Ovary (tissue), 9 donors: ENCODE results near the gene STK11IP. TPM values are rescaled to one million over a fixed set of nuclear protein-coding genes. Genes with fewer than 3 reads are reported as not detected.
A peak's percentile ranks its signal among the peaks of the same experiment; 100 is the strongest.

Experiments used
- DNase-seq, 5 donors: peaks; one replicate each; pipeline ENCODE4 v3.0.0-alpha.2; 2019 to 2020
- H3K27ac ChIP-seq, 2 donors: fragments of 200-600 bp; one replicate each; pipeline versions ENCODE4 v1.5.1 to v1.8.0; 2019 to 2022
- H3K27me3 ChIP-seq: fragments of 200-600 bp; one replicate; pipeline ENCODE4 v1.8.0; 2022
- H3K36me3 ChIP-seq: fragments of 200-600 bp; sonication (generic); one replicate; pipeline ENCODE4 v1.5.1; 2019
- H3K4me1 ChIP-seq: one replicate; pipeline ENCODE4 v1.8.1; 2013; ENCODE audit warnings: mild to moderate bottlenecking, moderate library complexity; ENCODE audit not compliant: insufficient read depth
- H3K4me3 ChIP-seq: fragments of 200-600 bp; sonication (generic); one replicate; pipeline ENCODE4 v1.5.1; 2017
- H3K9me3 ChIP-seq, 2 donors: fragments of 200-600 bp in 1 of 2; sonication (generic) in 1 of 2; one replicate each; pipeline versions ENCODE4 v1.5.1 to v1.8.1; 2013 to 2019; ENCODE audit warnings: mild to moderate bottlenecking in 1 of 2, moderate library complexity in 1 of 2
- CTCF ChIP-seq, 3 donors: fragments of 450-650 bp in 2 of 3; fragments of 200-600 bp in 1 of 3; IDR thresholded peaks; one replicate each; pipeline versions ENCODE4 v1.5.1 to v1.8.0; 2016 to 2022; ENCODE audit warnings: antibody characterized with exemption in 3 of 3, mild to moderate bottlenecking in 1 of 3
- EP300 ChIP-seq: sonication (generic); formaldehyde crosslinking; IDR thresholded peaks from one replicate; pipeline ENCODE4 v1.6.1; 2017; ENCODE audit warnings: antibody characterized with exemption
- POLR2A ChIP-seq: fragments of 450-650 bp; IDR thresholded peaks from one replicate; pipeline ENCODE4 v1.6.1; 2017; ENCODE audit warnings: antibody characterized with exemption, mild to moderate bottlenecking, moderate library complexity
- WGBS, 3 donors: extraction: QIAGEN DNeasy Blood & Tissue Kit in 1 of 3; methylation state at CpG; one replicate each; pipeline versions ENCODE4 v1.1.5 to v1.1.7; 2013 to 2017; 5-methylcytosine and 5-hydroxymethylcytosine counted together
- intact Hi-C, 4 donors: fragments of 100-400 bp; cut with DNase I; formaldehyde crosslinking; loops; one replicate each; pipeline versions ENCODE4 v1.11.0 to v1.15.1; 2022 to 2023
- polyA plus RNA-seq, 2 donors: library from polyadenylated mRNA; stranded (reverse); fragments of 200-250 nt in 1 of 2; fragments of 350-450 nt in 1 of 2; fragmentation: Illumina TruSeq in 1 of 2; extraction: RNeasy Lipid Tissue Mini Kit (QIAGEN cat#74804) in 1 of 2; gene quantifications; one replicate each; pipeline ENCODE4 v1.2.3, GENCODE V29; 2013 to 2014
- total RNA-seq, 7 donors: library from RNA; depleted of rRNA in 2 of 7; stranded (reverse); fragments of >200 nt in 2 of 7; fragmentation: NEBNext Ultra II Directional in 3 of 7; extraction: Animal tissue kit (Norgen Biotek cat#: 25700) in 3 of 7; gene quantifications; one replicate each; pipeline versions ENCODE4 v1.1.0 to v1.2.4, GENCODE V29; 2016 to 2023
- donor health status: DM: no; HTN: no; CAD: no; lungs with moderate emphysema.
- donor health status: DM: no; HTN: no; CAD: no.
- donor health status: Bipolar disorder and iron deficiency.
- donor health status: DM: yes; HTN: yes; CAD: no.
- donor health status: DM: no; HTN: no; CAD: no.
- donor health status: DM: yes; HTN: yes; CAD: no.

STK11IP gene
- total and polyA plus RNA-seq, 9 donors, result 9.2 to 73.7 (median 43.8) TPM

DNA sequence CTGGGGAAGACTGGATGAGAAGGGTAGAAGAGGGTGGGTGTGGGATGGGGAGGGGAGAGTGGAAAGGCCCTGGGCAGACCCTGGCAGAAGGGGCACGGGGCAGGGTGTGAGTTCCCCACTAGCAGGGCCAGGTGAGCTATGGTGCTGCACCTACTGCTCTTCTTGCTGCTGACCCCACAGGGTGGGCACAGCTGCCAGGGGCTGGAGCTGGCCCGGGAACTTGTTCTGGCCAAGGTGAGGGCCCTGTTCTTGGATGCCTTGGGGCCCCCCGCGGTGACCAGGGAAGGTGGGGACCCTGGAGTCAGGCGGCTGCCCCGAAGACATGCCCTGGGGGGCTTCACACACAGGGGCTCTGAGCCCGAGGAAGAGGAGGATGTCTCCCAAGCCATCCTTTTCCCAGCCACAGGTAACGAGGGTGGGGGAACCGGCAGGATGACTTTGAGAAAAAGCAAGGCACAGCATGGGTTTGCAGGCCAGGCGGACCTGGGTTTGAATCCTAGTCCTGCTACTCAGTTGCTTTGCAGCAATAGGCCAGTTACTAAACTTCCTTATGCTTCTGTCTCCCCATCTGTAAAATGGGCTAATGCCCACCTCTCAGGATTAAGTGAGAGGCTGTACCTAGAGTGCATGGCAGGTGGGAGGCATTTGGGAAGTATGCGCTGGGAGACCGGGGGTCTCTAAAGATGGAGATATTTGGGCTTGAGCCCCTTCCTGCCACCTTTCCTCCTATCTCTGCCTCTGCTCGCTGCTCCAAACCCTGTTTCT is 25.2 kb upstream of the STK11IP start, which contains the start of gene INHA:
Gene INHA, plus strand, starts transcription at position 74 of the 765 bp plus-strand sequence. Its CDS starts 65 bp downstream, at position 139.
- TF ChIP-seq EP300, result no peak
- TF ChIP-seq CTCF (IDR thresholded peaks at IDR 0.05), result no peak
- no peak for TF ChIP-seq POLR2A
- Histone ChIP-seq H3K27me3 (no peaks in the 10 kb centered on the region), H3K4me1 (peaks cover 11% of the 10 kb centered on the region), H3K36me3 (no peaks in the 10 kb centered on the region), H3K4me3 (peak within 1 kb of the TSS; percentile 65), H3K27ac (peak within 1 kb of the TSS; percentile 95 to 97), H3K9me3 (no peaks in the 10 kb centered on the region)
- intact Hi-C loops, result loop anchor here in 2 of 4 donors (5.0 kb wide), 3 partner anchors 35 to 70 kb away; partner anchors contain the start of gene SLC4A3 (in 1 of the 2)
- no peak for DNase-seq
- 67 to 79% (median 75%) methylated on average over 13 of the region's 13 CpGs for WGBS, 3 donors

DNA sequence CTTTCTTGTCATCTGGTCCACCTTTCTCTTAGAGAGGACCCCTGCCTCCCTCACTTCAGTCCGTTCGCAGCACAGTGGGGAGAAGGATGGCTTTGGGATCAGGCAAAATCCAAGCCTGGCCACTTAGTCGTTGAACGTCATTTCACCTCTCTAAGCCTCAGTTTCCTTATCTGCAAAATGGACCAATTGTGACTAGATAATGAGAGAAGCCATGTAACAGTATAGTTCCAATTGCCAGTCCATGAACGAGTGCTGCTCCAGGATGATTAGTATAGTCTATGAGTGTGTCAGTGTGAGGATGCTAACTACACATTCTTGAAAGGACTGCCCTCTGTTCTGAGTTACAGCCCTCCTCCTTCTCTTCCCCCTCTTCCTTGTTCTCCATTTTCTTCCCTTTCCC is 24.5 kb upstream of the STK11IP start:
- H3K36me3 ChIP-seq, result no peaks in the 10 kb centered on the region
- peaks cover 11% of the 10 kb centered on the region for H3K4me1 ChIP-seq
- intact Hi-C loops, result loop anchor here in 2 of 4 donors (5.0 kb wide), 3 partner anchors 34 to 69 kb away; partner anchors contain the start of gene SLC4A3 (in 1 of the 2)
- peak overlapping the region in 1 of 2 donors; percentile 97 for H3K27ac ChIP-seq
- no peaks in the 10 kb centered on the region for H3K9me3 ChIP-seq
- H3K27me3 ChIP-seq, result no peaks in the 10 kb centered on the region
- peak in 1 of 5 donors; percentile 15 for DNase-seq
- H3K4me3 ChIP-seq, result no peak overlapping the region
- TF ChIP-seq POLR2A (no peak), CTCF (IDR thresholded peaks at IDR 0.05) (no peak), EP300 (no peak)
- WGBS, 3 donors, result 57 to 69% (median 59%) methylated on average over 5 of the region's 5 CpGs

- Histone ChIP-seq H3K27me3 (no peaks in the 10 kb centered on the region), H3K9me3 (no peaks in the 10 kb centered on the region), H3K4me1 (peaks cover 9% of the 10 kb centered on the region), H3K36me3 (no peaks in the 10 kb centered on the region), H3K4me3 (no peak overlapping the region), H3K27ac (peak overlapping the region in 1 of 2 donors; percentile 29)
- TF ChIP-seq EP300 (no peak), CTCF (IDR thresholded peaks at IDR 0.05) (no peak), POLR2A (no peak)
- no peak for DNase-seq
- intact Hi-C loops, result loop anchor here in 2 of 4 donors (5.0 kb wide), 3 partner anchors 33 to 68 kb away; partner anchors contain the start of gene SLC4A3 (in 1 of the 2)
- WGBS, 3 donors, result 84 to 90% (median 85%) methylated on average over 22 of the region's 22 CpGs
Measured at GRCh38 chr2:219574484-219575311, 23.0 kb upstream of the STK11IP start.
